ENCODE measurements around the gene ZNF385D. TPM values are rescaled to one million over a fixed set of nuclear protein-coding genes. Genes with fewer than 3 reads are reported as not detected.

ZNF385D gene
- 10 to 100 TPM in 2 of 4 donors, 1 to 10 TPM in 2; 2.7 to 41.4 (median 8.8) TPM for total RNA-seq

GRCh38 chr3:21750831-21751391 is at the start of gene ZNF385D:
Gene ZNF385D, minus strand, starts transcription at chr3:21751210. Its CDS starts 294 bp downstream, at chr3:21750916.
- TF ChIP-seq CTCF (IDR thresholded peaks at IDR 0.05), result no peak
- ATAC-seq (ENCODE audit: low FRiP score), result peak; percentile 51
- DNase-seq (ENCODE audit: low spot score), result no peak

GRCh38 chr3:21798356-21799088 is 47.5 kb upstream of the ZNF385D start:
- ATAC-seq (ENCODE audit: low FRiP score) (no peak), DNase-seq (ENCODE audit: low spot score) (no peak)
- no peak for TF ChIP-seq CTCF (IDR thresholded peaks at IDR 0.05)

GRCh38 chr3:21795921-21796320 is 44.9 kb upstream of the ZNF385D start:
- DNase-seq (ENCODE audit: low spot score) (no peak), ATAC-seq (ENCODE audit: low FRiP score) (no peak)
- no peak for TF ChIP-seq CTCF (IDR thresholded peaks at IDR 0.05)

GRCh38 chr3:21795152-21795837 is 44.3 kb upstream of the ZNF385D start:
- no peak for TF ChIP-seq CTCF (IDR thresholded peaks at IDR 0.05)
- DNase-seq (ENCODE audit: low spot score) (no peak), ATAC-seq (ENCODE audit: low FRiP score) (no peak)

GRCh38 chr3:21794291-21794690 is 43.3 kb upstream of the ZNF385D start:
- no peak for TF ChIP-seq CTCF (IDR thresholded peaks at IDR 0.05)
- no peak for ATAC-seq (ENCODE audit: low FRiP score)

GRCh38 chr3:21792176-21792575 is 41.2 kb upstream of the ZNF385D start:
- ATAC-seq (ENCODE audit: low FRiP score), result no peak
- no peak for DNase-seq (ENCODE audit: low spot score)
- TF ChIP-seq CTCF (IDR thresholded peaks at IDR 0.05), result no peak

More at GRCh38 chr3:21794291-21794690, 43.3 kb upstream of the ZNF385D start:
- DNase-seq (ENCODE audit: low spot score), result no peak

Measured in omental fat pad (tissue), 4 donors.